GM20000 (cell line): Measurements from ENCODE around the gene COL5A1.

Experiments
- DNase-seq: peaks from one replicate; pipeline ENCODE4 v3.0.0; 2012; ENCODE audit warnings: low spot score
- TF ChIP-seq, protein P1 (sequence below): IDR thresholded peaks from 2 replicates; pipeline ENCODE4 v1.5.1; 2012; ENCODE audit warnings: mild to moderate bottlenecking, control low read depth; ENCODE audit errors: extremely low read depth, missing control alignments

The COL5A1 gene

DNA sequence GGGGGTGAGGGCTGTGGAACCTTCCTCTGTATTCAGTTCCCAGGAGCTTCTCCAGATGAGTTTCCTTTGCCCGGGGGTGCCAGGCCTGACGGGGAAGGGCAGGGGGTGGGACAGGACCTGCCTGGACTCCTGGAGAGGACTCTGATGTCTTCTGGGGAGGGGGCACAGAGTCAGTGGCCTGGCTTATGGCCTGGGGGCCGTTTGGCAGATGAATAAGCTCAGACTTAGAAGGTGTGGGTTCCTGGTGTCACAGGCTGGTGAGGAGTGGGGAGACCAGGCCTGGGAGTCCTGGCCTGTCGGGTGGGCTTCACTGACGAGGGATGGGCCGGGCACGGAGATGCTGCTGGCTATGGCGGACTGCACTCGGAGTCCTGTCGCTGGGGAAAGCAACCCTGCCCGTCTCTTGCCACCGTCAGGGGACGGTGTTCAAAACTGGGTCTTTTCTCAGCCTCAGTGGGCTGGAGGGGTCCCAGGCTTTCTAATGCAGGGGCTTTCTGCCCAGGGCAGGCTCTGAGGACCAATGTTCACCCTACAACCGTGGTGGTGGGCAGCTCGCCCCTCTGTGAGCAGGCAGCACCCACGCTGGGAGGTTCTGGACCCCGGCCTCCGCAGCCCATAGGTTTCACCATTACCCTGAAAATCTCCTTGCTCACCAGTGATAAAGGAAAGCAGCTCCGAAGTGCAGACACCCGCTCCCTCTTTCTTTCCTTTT, 16.2 kb downstream of the COL5A1 start:
- TF ChIP-seq, protein P1, sequence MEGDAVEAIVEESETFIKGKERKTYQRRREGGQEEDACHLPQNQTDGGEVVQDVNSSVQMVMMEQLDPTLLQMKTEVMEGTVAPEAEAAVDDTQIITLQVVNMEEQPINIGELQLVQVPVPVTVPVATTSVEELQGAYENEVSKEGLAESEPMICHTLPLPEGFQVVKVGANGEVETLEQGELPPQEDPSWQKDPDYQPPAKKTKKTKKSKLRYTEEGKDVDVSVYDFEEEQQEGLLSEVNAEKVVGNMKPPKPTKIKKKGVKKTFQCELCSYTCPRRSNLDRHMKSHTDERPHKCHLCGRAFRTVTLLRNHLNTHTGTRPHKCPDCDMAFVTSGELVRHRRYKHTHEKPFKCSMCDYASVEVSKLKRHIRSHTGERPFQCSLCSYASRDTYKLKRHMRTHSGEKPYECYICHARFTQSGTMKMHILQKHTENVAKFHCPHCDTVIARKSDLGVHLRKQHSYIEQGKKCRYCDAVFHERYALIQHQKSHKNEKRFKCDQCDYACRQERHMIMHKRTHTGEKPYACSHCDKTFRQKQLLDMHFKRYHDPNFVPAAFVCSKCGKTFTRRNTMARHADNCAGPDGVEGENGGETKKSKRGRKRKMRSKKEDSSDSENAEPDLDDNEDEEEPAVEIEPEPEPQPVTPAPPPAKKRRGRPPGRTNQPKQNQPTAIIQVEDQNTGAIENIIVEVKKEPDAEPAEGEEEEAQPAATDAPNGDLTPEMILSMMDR, result no peak
- DNase-seq, result no peak

- DNase-seq, result no peak
These were observed 16.9 kb downstream of the COL5A1 start for GRCh38 chr9:134658378-134658955.

GRCh38 chr9:134659688-134660131, 18.1 kb downstream of the COL5A1 start:
- DNase-seq, result no peak
- TF ChIP-seq, protein P1, result no peak

More at GRCh38 chr9:134658378-134658955, 16.9 kb downstream of the COL5A1 start:
- TF ChIP-seq, protein P1, result no peak

- TF ChIP-seq, protein P1, result no peak
- no peak for DNase-seq
These were observed 18.8 kb downstream of the COL5A1 start for GRCh38 chr9:134660407-134660806.

DNA sequence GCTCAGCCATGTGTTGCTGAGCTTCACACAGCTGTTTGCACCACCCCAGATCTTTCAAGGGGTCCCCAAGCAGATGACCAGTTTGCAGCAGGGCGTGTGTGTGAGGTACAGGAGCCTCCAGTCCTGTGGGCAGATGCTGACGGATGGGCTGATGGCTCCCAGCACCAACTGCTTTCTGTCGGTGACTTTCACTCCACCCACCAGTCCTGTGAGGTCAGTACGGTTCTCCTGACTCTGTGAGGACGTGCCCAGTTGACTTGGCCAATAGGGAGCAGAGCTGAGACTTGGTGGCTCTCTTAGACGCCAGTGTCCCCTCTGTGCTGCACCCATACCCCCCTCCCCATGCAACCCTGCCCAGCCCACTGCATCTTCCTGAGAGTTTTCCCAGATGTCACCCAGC, 19.7 kb downstream of the COL5A1 start:
- TF ChIP-seq, protein P1, result no peak
- DNase-seq, result no peak

- TF ChIP-seq, protein P1, result no peak
- no peak for DNase-seq
These were observed 20.2 kb downstream of the COL5A1 start for GRCh38 chr9:134661791-134662142.

GRCh38 chr9:134662143-134662876, 20.7 kb downstream of the COL5A1 start:
- DNase-seq, result no peak
- TF ChIP-seq, protein P1, result no peak
